22Rv1 (cell line): ENCODE measurements around the gene ZNF337.

Source experiments
- ZFX ChIP-seq: fragments of 450-650 bp; IDR thresholded peaks from 2 replicates; pipeline ENCODE4 v1.6.1; 2017; ENCODE audit warnings: antibody characterized with exemption, borderline replicate concordance
- TF ChIP-seq, protein P1 (sequence below): fragments of 450-650 bp; IDR thresholded peaks from 2 replicates; pipeline ENCODE4 v1.5.1; 2017; ENCODE audit warnings: mild to moderate bottlenecking

DNA sequence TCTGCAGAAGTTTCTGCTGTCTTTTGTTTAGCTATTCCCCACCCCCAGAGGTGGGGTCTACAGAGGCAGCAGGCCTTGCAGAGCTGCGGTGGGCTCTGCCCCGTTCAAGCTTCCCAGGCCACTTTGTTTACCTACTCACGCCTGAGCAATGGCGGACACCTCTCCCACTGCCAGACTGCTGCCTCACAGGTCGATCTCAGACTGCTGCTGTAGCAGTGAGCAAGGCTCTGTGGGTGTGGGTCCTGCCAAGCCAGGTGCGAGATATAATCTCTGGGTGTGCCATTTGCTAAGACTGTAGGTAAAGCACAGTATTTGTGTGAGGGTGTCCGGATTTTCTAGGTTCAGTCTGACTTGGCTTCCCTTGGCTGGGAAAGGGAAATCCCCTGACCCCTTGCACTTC, 23.6 kb upstream of the ZNF337 start:
- TF ChIP-seq, protein P1, sequence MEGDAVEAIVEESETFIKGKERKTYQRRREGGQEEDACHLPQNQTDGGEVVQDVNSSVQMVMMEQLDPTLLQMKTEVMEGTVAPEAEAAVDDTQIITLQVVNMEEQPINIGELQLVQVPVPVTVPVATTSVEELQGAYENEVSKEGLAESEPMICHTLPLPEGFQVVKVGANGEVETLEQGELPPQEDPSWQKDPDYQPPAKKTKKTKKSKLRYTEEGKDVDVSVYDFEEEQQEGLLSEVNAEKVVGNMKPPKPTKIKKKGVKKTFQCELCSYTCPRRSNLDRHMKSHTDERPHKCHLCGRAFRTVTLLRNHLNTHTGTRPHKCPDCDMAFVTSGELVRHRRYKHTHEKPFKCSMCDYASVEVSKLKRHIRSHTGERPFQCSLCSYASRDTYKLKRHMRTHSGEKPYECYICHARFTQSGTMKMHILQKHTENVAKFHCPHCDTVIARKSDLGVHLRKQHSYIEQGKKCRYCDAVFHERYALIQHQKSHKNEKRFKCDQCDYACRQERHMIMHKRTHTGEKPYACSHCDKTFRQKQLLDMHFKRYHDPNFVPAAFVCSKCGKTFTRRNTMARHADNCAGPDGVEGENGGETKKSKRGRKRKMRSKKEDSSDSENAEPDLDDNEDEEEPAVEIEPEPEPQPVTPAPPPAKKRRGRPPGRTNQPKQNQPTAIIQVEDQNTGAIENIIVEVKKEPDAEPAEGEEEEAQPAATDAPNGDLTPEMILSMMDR: no peak
- TF ChIP-seq ZFX: no peak
